ENCODE data around the gene GLRX3.
"Not testable (repeated sequence)": the region's sequence is repeated elsewhere in the genome, so short reads cannot be mapped to it uniquely, and the experiment has no call there.

The GLRX3 gene

GRCh38 chr10:130136226-130137089, at the start of gene GLRX3:
Gene GLRX3, plus strand, starts transcription at chr10:130136391. Its CDS starts 30 bp downstream, at chr10:130136421.
- TF ChIP-seq CTCF (IDR thresholded peaks at IDR 0.05; ENCODE audit: low read depth, low read length), result no peak
- peak within 1 kb of the TSS; percentile 85 for H3K4me3 ChIP-seq (ENCODE audit: low read depth, low read length)

- not testable (repeated sequence) for H3K4me3 ChIP-seq (ENCODE audit: low read depth, low read length)
These were observed 45.6 kb upstream of the GLRX3 start for GRCh38 chr10:130090565-130090964.

- TF ChIP-seq CTCF (IDR thresholded peaks at IDR 0.05; ENCODE audit: low read depth, low read length), result no peak
- no peak overlapping the region for H3K4me3 ChIP-seq (ENCODE audit: low read depth, low read length)
These were observed 36.8 kb upstream of the GLRX3 start for GRCh38 chr10:130099344-130099743.

GRCh38 chr10:130105724-130106123, 30.5 kb upstream of the GLRX3 start:
- no peak overlapping the region for H3K4me3 ChIP-seq (ENCODE audit: low read depth, low read length)
- TF ChIP-seq CTCF (IDR thresholded peaks at IDR 0.05; ENCODE audit: low read depth, low read length), result no peak

- H3K4me3 ChIP-seq (ENCODE audit: low read depth, low read length), result not testable (repeated sequence)
These were observed 28.0 kb upstream of the GLRX3 start for GRCh38 chr10:130108146-130108545.

- peak overlapping the region; percentile 89 for H3K4me3 ChIP-seq (ENCODE audit: low read depth, low read length)
- TF ChIP-seq CTCF (IDR thresholded peaks at IDR 0.05; ENCODE audit: low read depth, low read length), result no peak
These were observed 27.1 kb upstream of the GLRX3 start for GRCh38 chr10:130108934-130109604.

GRCh38 chr10:130109796-130110245, 26.4 kb upstream of the GLRX3 start:
- TF ChIP-seq CTCF (IDR thresholded peaks at IDR 0.05; ENCODE audit: low read depth, low read length), result peak; percentile 55
- H3K4me3 ChIP-seq (ENCODE audit: low read depth, low read length), result peak overlapping the region; percentile 89
